ENCODE data around the gene RFC2.
"Not testable (repeated sequence)": the region's sequence is repeated elsewhere in the genome, so short reads cannot be mapped to it uniquely, and the experiment has no call there.

RFC2 gene

DNA sequence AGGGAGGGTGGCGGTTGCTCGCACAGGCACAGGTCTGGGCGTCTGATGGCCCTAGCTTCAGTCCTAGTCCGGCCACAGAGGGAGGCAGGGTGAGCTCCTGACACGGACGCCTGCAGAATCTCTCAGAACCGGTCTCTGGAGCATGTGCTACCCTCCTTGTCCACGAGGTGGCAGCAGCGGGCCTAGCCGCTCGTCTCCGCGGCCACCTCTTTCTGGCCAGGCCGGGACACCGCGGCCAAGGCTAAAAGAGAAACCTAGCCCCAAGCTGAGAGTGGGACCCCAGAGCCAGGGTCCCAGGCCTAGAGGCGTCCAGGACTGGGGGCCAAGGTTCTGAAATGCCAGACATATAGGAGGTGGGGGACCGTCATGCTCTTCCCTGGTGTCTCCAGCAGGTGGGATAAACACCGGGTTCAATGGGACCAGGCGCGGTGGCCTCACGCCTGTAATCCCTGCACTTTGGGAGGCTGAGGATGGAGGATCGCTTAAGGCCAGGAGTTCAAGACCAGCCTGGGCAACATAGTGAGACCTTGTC is 47.5 kb downstream of the RFC2 start:
- CTCF ChIA-PET = interaction anchor here (0.6 to 9.5 kb wide), 64 partner anchors 9 to 381 kb away, joined by 3 to 197 read pairs (median 5); partner anchors contain the start of genes CLIP2, EIF4H and RFC2
- DNase-seq (ENCODE audit: extremely low spot score) = peak; percentile 87
- TF ChIP-seq, protein P1, sequence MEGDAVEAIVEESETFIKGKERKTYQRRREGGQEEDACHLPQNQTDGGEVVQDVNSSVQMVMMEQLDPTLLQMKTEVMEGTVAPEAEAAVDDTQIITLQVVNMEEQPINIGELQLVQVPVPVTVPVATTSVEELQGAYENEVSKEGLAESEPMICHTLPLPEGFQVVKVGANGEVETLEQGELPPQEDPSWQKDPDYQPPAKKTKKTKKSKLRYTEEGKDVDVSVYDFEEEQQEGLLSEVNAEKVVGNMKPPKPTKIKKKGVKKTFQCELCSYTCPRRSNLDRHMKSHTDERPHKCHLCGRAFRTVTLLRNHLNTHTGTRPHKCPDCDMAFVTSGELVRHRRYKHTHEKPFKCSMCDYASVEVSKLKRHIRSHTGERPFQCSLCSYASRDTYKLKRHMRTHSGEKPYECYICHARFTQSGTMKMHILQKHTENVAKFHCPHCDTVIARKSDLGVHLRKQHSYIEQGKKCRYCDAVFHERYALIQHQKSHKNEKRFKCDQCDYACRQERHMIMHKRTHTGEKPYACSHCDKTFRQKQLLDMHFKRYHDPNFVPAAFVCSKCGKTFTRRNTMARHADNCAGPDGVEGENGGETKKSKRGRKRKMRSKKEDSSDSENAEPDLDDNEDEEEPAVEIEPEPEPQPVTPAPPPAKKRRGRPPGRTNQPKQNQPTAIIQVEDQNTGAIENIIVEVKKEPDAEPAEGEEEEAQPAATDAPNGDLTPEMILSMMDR (IDR thresholded peaks at IDR 0.05; ENCODE audit: control extremely low read depth, extremely low read depth, low read depth, missing control alignments) = peak; percentile 96
- POLR2A ChIA-PET = interaction anchor here (0.5 to 1.7 kb wide), 7 partner anchors 14 to 195 kb away, joined by 3 to 4 read pairs (median 4); no protein-coding TSS in a partner anchor

DNA sequence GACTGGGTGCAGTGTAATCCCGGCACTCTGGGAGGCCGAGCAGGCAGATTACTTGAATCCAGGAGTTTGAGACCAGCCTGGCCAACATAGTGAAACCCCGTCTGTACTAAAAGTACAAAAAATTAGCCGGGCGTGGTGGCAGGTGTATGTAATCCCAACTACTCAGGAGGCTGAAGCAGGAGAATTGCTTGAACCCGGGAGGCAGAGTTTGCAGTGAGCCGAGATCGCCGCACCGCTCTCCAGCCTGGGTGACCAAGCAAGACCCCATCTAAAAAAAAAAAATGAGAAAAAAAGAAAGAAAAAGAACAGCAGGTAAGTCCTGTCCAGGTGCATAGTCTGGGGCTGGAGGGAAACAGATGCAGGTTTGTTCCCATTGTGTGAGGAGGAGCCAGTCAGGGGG is 48.1 kb downstream of the RFC2 start:
- DNase-seq (ENCODE audit: extremely low spot score) = not testable (repeated sequence)
- ChIA-PET POLR2A (interaction anchor here (0.8 to 1.7 kb wide), 7 partner anchors 13 to 196 kb away, joined by 3 to 10 read pairs (median 4); no protein-coding TSS in a partner anchor), CTCF (interaction anchor here (0.6 to 9.5 kb wide), 62 partner anchors 9 to 381 kb away, joined by 3 to 197 read pairs (median 5); partner anchors contain the start of genes CLIP2, EIF4H and RFC2)

- TF ChIP-seq, protein P1 (IDR thresholded peaks at IDR 0.05; ENCODE audit: control extremely low read depth, extremely low read depth, low read depth, missing control alignments) = no peak
- CTCF ChIA-PET = interaction anchor here (0.7 to 9.5 kb wide), 7 partner anchors 10 to 222 kb away, joined by 3 to 197 read pairs (median 7); no protein-coding TSS in a partner anchor
- no peak for DNase-seq (ENCODE audit: extremely low spot score)
- POLR2A ChIA-PET = interaction anchor here (0.7 kb wide), 1 partner anchor 11 kb away, joined by 3 read pairs; no protein-coding TSS in a partner anchor
These were observed 50.1 kb downstream of the RFC2 start for GRCh38 chr7:74203956-74204618.

DNA sequence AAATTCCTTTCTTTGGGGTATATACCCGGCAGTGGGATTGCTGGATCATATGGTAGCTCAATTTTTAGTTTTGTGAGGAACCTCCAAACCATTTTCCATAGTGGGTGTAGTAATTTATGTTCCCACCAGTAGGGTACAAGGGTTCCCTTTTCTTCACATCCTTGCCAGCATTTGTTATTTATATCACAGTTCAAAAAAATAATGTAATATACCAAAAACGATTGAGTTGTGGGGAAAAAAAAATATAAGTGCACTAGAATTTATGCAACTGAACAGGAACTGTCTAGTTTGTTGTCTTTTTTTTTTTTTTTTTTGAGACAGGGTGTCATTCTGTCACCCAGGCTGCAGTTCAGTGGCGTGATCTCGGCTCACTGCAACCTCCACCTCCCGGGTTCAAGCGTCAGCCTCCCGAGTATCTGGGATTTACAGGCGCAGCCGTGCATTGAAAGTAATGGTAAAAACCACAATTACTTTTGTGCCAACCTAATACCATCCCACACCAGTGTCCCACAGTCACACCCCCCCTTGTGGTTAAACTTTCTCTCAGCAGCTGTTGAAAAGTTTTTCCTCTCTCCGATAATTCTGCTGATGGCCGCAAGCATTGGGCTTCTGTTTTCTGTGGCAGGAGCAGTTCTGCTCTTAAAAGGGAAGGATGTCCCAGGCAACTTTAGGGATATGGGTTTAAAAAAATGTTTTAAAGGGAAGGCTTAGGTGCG is 51.2 kb downstream of the RFC2 start:
- no peak for DNase-seq (ENCODE audit: extremely low spot score)
- CTCF ChIA-PET = interaction anchor here (0.6 to 9.5 kb wide), 8 partner anchors 9 to 200 kb away, joined by 3 to 197 read pairs (median 4); no protein-coding TSS in a partner anchor
- POLR2A ChIA-PET = interaction anchor here (0.6 to 1.0 kb wide), 3 partner anchors 10 to 148 kb away, joined by 3 read pairs; no protein-coding TSS in a partner anchor
- TF ChIP-seq, protein P1 (IDR thresholded peaks at IDR 0.05; ENCODE audit: control extremely low read depth, extremely low read depth, low read depth, missing control alignments) = peak; percentile 35

DNA sequence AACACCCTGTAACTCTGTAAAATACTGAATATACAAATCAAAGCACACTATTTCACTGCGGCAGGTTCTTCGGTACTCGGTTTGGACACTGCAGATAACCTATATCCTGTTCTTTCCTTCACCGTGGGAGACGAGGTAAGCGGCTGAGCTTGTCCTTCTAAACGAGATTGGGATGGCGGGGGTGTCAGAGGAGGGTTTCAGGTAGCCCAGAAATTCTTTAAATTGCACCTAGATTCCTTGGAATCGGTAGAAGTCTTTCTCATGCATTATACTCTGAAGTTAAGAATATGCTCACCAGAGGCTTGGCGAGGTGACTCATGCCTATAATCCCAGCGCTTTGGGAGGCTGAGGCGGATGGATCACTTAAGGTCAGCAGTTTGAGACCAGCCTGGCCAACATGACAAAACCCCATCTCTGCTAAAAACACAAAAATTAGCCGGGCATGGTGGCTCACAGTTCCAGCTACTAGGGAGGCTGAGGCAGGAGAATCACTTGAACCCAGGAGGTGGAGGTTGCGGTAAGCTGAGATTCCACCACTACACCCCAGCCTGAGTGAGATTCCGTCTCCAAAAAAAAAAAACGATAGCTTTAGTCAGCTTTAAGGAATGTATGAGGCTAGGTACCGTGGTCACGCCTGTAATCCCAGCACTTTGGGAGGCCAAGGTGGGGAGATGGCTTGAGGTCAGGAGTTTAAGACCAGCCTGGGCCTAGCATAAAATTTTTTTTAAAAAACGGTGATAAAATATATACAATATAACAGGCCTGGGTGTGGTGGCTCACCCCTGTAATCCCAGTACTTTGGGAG is 54.4 kb downstream of the RFC2 start:
- CTCF ChIA-PET = interaction anchor here (0.6 to 1.9 kb wide), 5 partner anchors 8 to 366 kb away, joined by 3 to 7 read pairs (median 3); no protein-coding TSS in a partner anchor
- DNase-seq (ENCODE audit: extremely low spot score) = no peak
- TF ChIP-seq, protein P1 (IDR thresholded peaks at IDR 0.05; ENCODE audit: control extremely low read depth, extremely low read depth, low read depth, missing control alignments) = no peak
- POLR2A ChIA-PET = interaction anchor here (0.7 to 1.2 kb wide), 3 partner anchors 9 to 17 kb away, joined by 3 read pairs; partner anchors contain the start of gene LAT2

- CTCF ChIA-PET = interaction anchor here (1.2 to 2.3 kb wide), 4 partner anchors 9 to 203 kb away, joined by 3 to 16 read pairs (median 8); no protein-coding TSS in a partner anchor
- DNase-seq (ENCODE audit: extremely low spot score) = no peak
- POLR2A ChIA-PET = interaction anchor here (0.7 kb wide), 2 partner anchors 12 to 207 kb away, joined by 3 to 12 read pairs; partner anchors contain the start of gene LAT2
- TF ChIP-seq, protein P1 (IDR thresholded peaks at IDR 0.05; ENCODE audit: control extremely low read depth, extremely low read depth, low read depth, missing control alignments) = no peak
These were observed 56.6 kb downstream of the RFC2 start for GRCh38 chr7:74197449-74198124.

GRCh38 chr7:74195968-74196654 is 58.1 kb downstream of the RFC2 start:
- DNase-seq (ENCODE audit: extremely low spot score); POLR2A ChIA-PET: not testable (repeated sequence)
- CTCF ChIA-PET = interaction anchor here (1.2 to 2.3 kb wide), 2 partner anchors 11 to 13 kb away, joined by 3 to 16 read pairs; no protein-coding TSS in a partner anchor

DNA sequence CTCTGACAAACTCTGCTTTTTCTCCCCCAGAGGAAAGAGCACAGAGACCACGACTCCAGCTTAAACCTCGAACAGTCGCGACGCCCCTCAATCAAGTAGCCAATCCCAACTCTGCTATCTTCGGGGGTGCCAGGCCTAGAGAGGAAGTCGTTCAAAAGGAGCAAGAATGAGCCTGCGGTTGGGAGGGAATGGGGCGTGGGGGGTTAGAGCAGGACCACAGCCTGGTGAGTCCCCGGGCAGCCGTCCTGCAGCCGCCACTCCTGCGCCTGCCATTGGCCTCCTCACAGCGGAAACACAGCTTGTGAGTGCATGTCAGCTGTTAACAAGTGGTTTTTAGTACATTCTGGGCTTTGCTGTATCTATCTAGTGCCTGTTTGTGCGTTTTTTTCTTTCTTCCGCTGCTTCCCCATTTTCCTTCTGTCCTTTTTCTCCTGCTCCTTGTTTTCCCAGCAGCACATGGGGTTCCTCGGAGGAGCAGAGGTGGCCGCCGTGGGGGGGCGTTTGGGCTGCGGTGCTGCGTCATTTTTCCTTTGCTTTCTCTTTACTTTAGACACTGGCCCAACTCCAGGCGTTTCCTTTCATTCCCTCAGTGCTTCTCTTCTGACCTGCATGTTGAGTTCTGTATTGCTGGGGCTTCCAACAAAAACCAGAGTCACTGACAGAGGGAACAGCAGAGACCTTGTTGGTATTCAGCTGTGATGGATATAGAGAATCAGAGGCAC is 58.9 kb downstream of the RFC2 start:
- POLR2A ChIA-PET = interaction anchor here (2.1 kb wide), 1 partner anchor 13 kb away, joined by 7 read pairs; no protein-coding TSS in a partner anchor
- CTCF ChIA-PET = interaction anchor here (4.4 kb wide), 1 partner anchor 11 kb away, joined by 39 read pairs; no protein-coding TSS in a partner anchor
- not testable (repeated sequence) for DNase-seq (ENCODE audit: extremely low spot score)
